ENCODE results near the gene DPH2. TPM values are rescaled to one million over a fixed set of nuclear protein-coding genes. Genes with fewer than 3 reads are reported as not detected.

DPH2 gene
- total RNA-seq, 1 experiment from 2014 or later: 38.9 TPM

GRCh38 chr1:44015206-44015605 lies 45.4 kb downstream of the DPH2 start:
- intact Hi-C loops (cut with micrococcal nuclease): no loop called here
- no peak for DNase-seq (ENCODE audit: unreplicated experiment)
- Mint-ChIP-seq H3K9me3 (ENCODE audit: unreplicated experiment) (no peaks in the 10 kb centered on the region), H3K4me3 (ENCODE audit: unreplicated experiment) (no peak overlapping the region), H3K27ac (ENCODE audit: low read depth, unreplicated experiment) (no peak overlapping the region), H3K36me3 (ENCODE audit: insufficient read depth, unreplicated experiment) (no peaks in the 10 kb centered on the region), H3K27me3 (ENCODE audit: insufficient read depth, unreplicated experiment) (no peaks in the 10 kb centered on the region), H3K4me1 (ENCODE audit: insufficient read depth, unreplicated experiment) (no peaks in the 10 kb centered on the region)
- no peak for TF ChIP-seq CTCF (IDR thresholded peaks at IDR 0.05; ENCODE audit: unreplicated experiment)
- CTCF ChIA-PET: interaction anchor here (1.3 to 2.5 kb wide), 4 partner anchors 10 to 637 kb away, joined by 4 to 22 read pairs (median 10); no protein-coding TSS in a partner anchor
- no TSS peak for BruUV-seq (replicated peaks)
- POLR2A ChIA-PET: no interaction called here

- intact Hi-C loops (cut with micrococcal nuclease): no loop called here
- no peaks in the 10 kb centered on the region for H3K9me3 Mint-ChIP-seq (ENCODE audit: unreplicated experiment)
- no TSS peak for BruUV-seq (replicated peaks)
- TF ChIP-seq CTCF (IDR thresholded peaks at IDR 0.05; ENCODE audit: unreplicated experiment): no peak
- no peak overlapping the region for H3K4me3 Mint-ChIP-seq (ENCODE audit: unreplicated experiment)
- no peak for DNase-seq (ENCODE audit: unreplicated experiment)
- no peaks in the 10 kb centered on the region for H3K27me3 Mint-ChIP-seq (ENCODE audit: insufficient read depth, unreplicated experiment)
- H3K36me3 Mint-ChIP-seq (ENCODE audit: insufficient read depth, unreplicated experiment): no peaks in the 10 kb centered on the region
- POLR2A ChIA-PET: interaction anchor here (0.6 kb wide), 1 partner anchor 13 kb away, joined by 3 read pairs; no protein-coding TSS in a partner anchor
- CTCF ChIA-PET: interaction anchor here (1.0 to 1.3 kb wide), 2 partner anchors 10 to 32 kb away, joined by 4 read pairs; no protein-coding TSS in a partner anchor
- no peak overlapping the region for H3K27ac Mint-ChIP-seq (ENCODE audit: low read depth, unreplicated experiment)
- no peaks in the 10 kb centered on the region for H3K4me1 Mint-ChIP-seq (ENCODE audit: insufficient read depth, unreplicated experiment)
Observed at GRCh38 chr1:44016041-44016889, 46.5 kb downstream of the DPH2 start.

GRCh38 chr1:44016890-44017400 lies 47.1 kb downstream of the DPH2 start:
- BruUV-seq (replicated peaks): no TSS peak
- intact Hi-C loops (cut with micrococcal nuclease): no loop called here
- DNase-seq (ENCODE audit: unreplicated experiment): no peak
- no peak overlapping the region for H3K4me3 Mint-ChIP-seq (ENCODE audit: unreplicated experiment)
- H3K27me3 Mint-ChIP-seq (ENCODE audit: insufficient read depth, unreplicated experiment): no peaks in the 10 kb centered on the region
- H3K9me3 Mint-ChIP-seq (ENCODE audit: unreplicated experiment): no peaks in the 10 kb centered on the region
- H3K4me1 Mint-ChIP-seq (ENCODE audit: insufficient read depth, unreplicated experiment): no peaks in the 10 kb centered on the region
- ChIA-PET CTCF (interaction anchor here (1.0 to 2.0 kb wide), 2 partner anchors 10 to 19 kb away, joined by 4 to 7 read pairs; no protein-coding TSS in a partner anchor), POLR2A (interaction anchor here (0.6 kb wide), 1 partner anchor 13 kb away, joined by 3 read pairs; no protein-coding TSS in a partner anchor)
- peaks cover 6% of the 10 kb centered on the region for H3K36me3 Mint-ChIP-seq (ENCODE audit: insufficient read depth, unreplicated experiment)
- no peak overlapping the region for H3K27ac Mint-ChIP-seq (ENCODE audit: low read depth, unreplicated experiment)
- TF ChIP-seq CTCF (IDR thresholded peaks at IDR 0.05; ENCODE audit: unreplicated experiment): no peak

GRCh38 chr1:44019466-44019948 lies 49.7 kb downstream of the DPH2 start:
- H3K27me3 Mint-ChIP-seq (ENCODE audit: insufficient read depth, unreplicated experiment): no peaks in the 10 kb centered on the region
- peaks cover 27% of the 10 kb centered on the region for H3K36me3 Mint-ChIP-seq (ENCODE audit: insufficient read depth, unreplicated experiment)
- BruUV-seq (replicated peaks): no TSS peak
- POLR2A ChIA-PET: interaction anchor here (1.1 to 1.4 kb wide), 2 partner anchors 10 to 45 kb away, joined by 3 to 5 read pairs; partner anchors contain the start of gene ATP6V0B
- no peak overlapping the region for H3K4me3 Mint-ChIP-seq (ENCODE audit: unreplicated experiment)
- intact Hi-C loops (cut with micrococcal nuclease): no loop called here
- H3K4me1 Mint-ChIP-seq (ENCODE audit: insufficient read depth, unreplicated experiment): no peaks in the 10 kb centered on the region
- CTCF ChIA-PET: interaction anchor here (1.1 to 3.8 kb wide), 2 partner anchors 14 to 17 kb away, joined by 3 to 23 read pairs; no protein-coding TSS in a partner anchor
- DNase-seq (ENCODE audit: unreplicated experiment): no peak
- no peak overlapping the region for H3K27ac Mint-ChIP-seq (ENCODE audit: low read depth, unreplicated experiment)
- H3K9me3 Mint-ChIP-seq (ENCODE audit: unreplicated experiment): no peaks in the 10 kb centered on the region
- no peak for TF ChIP-seq CTCF (IDR thresholded peaks at IDR 0.05; ENCODE audit: unreplicated experiment)

All from MCF 10A (cell line).